GM12891 (cell line): ENCODE measurements around the gene NDUFAF4.

Source experiments
- PAX5 ChIP-seq: IDR thresholded peaks from 2 replicates; pipeline ENCODE4 v1.6.1; 2011; ENCODE audit warnings: low read length, moderate library complexity, mild to moderate bottlenecking; ENCODE audit not compliant: insufficient read depth, severe bottlenecking
- POLR2A ChIP-seq: IDR thresholded peaks from 2 replicates; pipeline ENCODE4 v1.6.1; 2011; ENCODE audit warnings: low read depth, low read length, control low read depth
- POLR2AphosphoS5 ChIP-seq: IDR thresholded peaks from 2 replicates; pipeline ENCODE4 v1.6.1; 2011; ENCODE audit warnings: low read depth, low read length, control low read depth

- TF ChIP-seq POLR2A (no peak), POLR2AphosphoS5 (no peak), PAX5 (no peak)
These were observed 30.0 kb upstream of the NDUFAF4 start for GRCh38 chr6:96927660-96928059.
